ENCODE data around the gene BANP. TPM values are rescaled to one million over a fixed set of nuclear protein-coding genes. Genes with fewer than 3 reads are reported as not detected.
"Not testable (repeated sequence)": the region's sequence is repeated elsewhere in the genome, so short reads cannot be mapped to it uniquely, and the experiment has no call there.

BANP gene
- total RNA-seq, 1 experiment from 2014 or later, result 22.8 TPM

DNA sequence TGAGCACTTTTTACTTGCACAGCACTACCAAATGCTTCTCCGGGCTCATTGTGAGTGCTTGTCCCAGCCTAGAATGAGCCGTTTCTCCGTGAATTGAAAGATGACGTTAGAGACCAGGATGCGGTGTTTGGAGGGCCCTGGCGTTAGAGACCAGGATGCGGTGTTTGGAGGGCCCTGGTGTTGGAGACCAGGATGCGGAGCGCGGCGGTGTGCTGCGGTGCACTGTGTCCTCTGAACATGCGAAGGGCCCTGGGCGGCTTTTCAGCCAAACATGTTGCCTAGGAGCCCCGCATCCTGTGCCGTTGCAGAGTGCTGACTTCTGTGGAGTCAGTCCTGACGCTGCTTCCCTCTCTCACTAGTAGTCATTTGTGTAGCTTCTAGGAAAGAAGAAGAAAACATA is 42.7 kb downstream of the BANP start:
- no peak for DNase-seq (ENCODE audit: low spot score)

DNA sequence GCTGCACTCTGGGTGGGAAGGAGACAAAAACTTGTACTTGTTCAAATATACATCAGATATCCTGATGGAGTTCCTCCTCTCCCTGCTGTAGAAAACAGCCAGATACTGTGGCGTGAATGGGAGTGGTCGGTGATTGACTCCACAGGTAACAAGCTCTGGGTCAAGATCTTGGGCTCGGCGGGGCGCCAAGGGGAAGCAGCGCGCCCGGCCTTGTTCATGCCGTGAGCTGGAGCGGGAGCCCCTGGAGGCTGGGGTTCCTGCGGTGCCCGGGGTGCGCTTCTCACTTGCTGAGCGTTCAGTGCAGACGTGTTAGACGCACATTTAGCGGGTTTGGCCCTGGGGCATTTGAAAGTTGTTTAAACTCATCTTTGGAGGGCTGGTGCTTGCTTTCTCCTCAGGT is 44.4 kb downstream of the BANP start:
- no peak for DNase-seq (ENCODE audit: low spot score)

DNA sequence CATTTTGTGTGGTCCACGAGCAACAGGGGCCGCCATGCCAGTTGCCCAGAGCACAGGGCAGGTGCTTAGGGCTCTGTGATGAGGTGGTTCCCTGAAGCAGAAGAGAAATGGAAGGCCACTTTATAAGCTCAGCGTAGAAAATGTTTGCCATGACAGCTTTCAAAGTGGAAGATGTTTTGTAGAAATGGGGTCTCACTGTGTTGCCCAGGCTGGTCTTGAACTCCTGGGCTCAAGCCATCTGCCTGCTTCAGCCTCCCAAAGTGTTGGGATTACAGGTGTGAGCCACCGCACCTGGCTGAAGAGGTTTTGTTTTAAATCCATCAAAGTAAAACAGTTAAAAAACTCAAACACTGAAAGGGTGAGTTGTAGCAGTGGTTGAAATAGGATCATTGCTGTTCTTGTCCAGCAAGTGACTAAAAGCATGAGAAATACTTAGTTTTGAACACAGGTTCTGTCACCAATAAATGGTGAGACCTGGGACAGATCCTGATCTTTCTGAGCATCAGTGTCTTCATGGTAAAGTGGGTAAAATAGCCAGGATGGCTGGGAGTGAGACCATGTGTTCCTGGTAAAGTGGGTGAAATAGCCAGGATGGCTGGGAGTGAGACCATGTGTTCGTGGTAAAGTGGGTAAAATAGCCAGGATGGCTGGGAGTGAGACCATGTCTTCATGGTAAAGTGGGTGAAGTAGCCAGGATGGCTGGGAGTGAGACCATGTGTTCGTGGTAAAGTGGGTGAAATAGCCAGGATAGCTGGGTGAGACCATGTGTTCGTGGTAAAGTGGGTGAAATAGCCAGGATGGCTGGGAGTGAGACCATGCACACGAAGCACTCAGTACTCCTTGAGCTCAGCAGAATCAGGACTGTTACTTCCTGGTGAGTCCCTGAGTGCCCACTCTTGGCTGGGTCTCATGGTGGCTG is 46.0 kb downstream of the BANP start:
- DNase-seq (ENCODE audit: low spot score), result no peak

DNA sequence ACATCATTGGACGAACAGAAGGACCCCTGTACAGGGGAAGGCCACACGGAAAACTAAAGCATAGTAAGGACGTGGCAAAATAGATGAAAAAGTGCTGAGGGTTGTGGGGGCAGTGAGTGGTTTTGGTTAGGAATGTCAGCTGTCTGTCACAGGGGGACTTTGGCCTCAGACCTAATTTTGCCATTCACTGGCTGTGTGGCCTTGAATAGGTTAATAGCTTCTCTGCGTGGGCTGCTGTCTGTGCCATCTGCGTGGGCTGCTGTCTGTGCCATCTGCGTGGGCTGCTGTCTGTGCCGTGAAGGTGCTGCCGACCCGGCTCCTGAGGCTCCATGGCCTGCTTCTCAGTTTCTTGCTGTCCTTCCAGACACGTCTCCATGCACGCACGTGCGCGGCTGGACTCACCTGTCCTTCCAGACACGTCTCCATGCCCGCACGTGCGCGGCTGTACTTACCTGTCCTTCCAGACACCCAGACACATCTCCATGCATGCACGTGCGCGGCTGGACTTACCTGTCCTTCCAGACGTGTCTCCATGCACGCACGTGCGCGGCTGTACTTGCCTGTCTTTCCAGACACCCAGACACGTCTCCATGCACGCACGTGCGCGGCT is 47.1 kb downstream of the BANP start:
- DNase-seq (ENCODE audit: low spot score), result not testable (repeated sequence)

DNA sequence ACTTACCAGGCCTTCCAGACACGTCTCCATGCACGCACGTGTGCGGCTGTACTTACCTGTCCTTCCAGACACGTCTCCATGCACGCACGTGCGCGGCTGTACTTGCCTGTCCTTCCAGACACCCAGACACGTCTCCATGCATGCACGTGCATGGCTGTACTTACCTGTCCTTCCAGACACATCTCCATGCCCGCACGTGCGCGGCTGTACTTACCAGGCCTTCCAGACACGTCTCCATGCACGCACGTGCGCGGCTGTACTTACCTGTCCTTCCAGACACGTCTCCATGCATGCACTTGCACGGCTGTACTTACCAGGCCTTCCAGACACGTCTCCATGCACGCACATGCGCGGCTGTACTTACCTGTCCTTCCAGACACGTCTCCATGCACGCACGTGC is 47.8 kb downstream of the BANP start:
- not testable (repeated sequence) for DNase-seq (ENCODE audit: low spot score)

DNA sequence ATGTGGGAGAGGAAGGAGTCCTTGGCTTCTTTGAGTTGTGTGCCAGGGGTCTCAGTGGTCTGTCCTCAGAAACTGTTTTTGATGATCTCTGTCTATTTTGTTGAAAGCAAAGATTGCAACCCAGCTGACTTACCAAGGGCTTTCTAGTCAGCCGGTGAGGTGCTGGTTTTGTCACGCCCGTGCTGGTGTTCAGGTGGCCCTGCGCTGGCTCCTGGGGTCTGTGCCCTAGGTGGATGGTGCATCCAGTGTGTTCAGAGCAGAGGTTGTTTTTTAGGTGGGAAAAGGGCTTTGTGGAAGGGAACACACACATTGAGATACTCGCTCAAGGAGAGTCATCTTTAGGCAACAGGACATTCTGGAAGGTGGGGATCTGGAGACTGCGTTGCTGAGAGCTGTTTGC is 51.0 kb downstream of the BANP start:
- no peak for DNase-seq (ENCODE audit: low spot score)

DNA sequence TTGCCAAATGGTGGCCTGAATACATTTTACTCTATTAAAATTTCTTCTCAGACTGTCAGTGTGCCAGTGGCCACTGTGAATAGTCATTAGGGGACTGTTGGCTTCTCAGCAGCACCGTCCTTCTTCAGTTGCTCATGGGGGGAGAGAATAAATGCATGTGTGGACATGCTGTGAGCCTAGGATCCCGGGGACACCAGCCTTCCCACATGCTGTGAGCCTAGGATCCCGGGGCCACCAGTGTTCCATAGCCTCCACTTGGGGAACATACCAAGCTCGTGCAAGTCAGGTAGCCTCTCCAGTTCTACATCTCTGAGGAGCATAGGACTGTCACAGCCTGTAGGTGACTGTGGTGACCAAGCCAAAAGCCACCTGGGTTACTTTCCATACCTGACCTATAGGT is 51.5 kb downstream of the BANP start:
- DNase-seq (ENCODE audit: low spot score), result no peak

DNA sequence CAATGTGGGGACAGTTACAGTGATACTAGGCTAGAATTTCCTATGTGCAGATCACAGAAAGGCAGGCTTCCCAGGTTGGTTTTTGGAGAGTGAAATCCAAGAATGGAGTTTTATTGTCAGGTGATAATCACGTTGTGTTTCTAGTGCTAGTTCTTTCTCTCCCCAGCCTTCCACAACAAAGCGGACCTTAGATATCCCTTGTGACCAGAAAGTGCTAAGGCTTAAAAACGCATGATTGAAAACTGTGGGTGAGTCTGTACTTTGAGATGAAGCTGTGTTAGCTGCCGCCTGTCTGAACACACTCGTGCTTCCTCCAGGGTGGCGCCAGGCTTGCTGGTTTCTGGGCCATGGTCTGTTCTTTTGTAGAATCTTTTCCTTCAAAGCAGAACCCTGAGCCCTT is 52.1 kb downstream of the BANP start:
- no peak for DNase-seq (ENCODE audit: low spot score)

DNA sequence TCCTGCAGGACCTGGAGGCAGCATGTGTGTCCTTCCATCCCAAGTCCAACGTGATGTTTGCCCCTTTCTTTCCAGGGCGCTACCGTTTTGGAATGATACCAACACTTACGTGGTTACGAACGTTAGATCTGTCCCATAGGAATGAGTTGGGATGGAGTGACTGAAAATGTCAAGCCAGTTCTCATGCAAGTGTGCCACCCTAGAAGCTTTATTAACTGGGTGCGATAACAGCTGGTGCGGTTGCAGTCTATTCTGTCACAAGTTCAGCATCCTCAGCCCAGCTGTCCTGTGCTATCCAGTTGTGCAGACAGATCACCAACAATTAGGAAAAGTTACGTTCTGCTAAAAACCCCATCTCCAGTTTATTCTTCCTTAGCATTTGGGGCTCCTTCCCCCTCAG is 52.5 kb downstream of the BANP start:
- no peak for DNase-seq (ENCODE audit: low spot score)

DNA sequence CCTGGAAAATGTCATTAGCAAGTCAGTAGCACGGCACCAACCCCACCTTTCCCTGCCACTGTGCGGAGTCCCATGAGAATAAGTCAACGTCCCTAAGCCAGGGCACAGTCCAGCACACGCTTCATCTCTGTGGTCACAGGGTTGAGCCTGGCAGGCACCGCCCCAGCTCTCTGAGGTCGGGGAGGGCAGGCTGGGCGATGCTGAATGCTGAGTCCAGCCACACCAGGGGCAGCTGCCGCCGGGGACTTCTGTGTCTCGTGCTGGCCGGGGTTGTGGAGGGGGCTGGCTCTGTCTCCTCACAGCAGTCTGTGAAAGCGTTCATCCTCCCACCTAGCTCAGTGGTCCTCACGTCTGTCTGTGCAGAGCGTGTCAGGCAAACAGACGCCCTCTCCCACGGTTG is 53.2 kb downstream of the BANP start:
- no peak for DNase-seq (ENCODE audit: low spot score)

DNA sequence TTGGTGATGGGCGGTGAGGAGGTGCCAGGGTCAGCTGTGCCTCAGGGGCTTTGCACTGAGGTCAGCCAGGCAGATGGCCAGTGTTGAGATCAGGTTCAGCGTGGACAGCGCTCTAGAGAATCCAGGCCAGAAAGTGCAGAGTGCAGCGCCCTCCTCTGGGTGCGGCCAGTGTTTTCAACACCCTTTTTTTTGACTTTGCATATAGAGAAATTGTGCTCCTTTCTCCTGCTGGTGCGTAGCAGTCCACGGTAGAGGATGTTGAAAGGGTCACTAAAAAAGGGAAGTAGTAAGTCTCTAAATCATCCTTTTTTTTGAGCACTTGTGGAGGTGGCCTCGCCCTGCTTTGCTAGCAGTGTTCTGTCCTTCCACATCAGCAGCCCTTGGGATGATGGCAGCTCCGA is 53.9 kb downstream of the BANP start:
- no peak for DNase-seq (ENCODE audit: low spot score)

DNA sequence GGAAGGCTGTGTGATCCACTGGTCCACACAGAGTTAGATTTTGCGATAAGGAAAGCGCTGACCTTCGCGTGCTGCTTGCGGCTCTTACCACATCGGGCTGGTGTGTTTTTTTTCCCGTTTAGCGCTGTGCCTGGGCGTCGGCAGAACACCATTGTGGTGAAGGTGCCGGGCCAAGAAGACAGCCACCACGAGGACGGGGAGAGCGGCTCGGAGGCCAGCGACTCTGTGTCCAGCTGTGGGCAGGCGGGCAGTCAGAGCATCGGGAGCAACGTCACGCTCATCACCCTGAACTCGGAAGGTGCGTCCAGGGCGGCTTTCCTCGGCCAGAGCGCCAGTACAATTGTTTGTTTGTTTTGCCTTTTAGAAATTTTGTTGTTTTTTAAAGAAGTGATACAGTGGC is 54.7 kb downstream of the BANP start:
- DNase-seq (ENCODE audit: low spot score), result no peak

DNA sequence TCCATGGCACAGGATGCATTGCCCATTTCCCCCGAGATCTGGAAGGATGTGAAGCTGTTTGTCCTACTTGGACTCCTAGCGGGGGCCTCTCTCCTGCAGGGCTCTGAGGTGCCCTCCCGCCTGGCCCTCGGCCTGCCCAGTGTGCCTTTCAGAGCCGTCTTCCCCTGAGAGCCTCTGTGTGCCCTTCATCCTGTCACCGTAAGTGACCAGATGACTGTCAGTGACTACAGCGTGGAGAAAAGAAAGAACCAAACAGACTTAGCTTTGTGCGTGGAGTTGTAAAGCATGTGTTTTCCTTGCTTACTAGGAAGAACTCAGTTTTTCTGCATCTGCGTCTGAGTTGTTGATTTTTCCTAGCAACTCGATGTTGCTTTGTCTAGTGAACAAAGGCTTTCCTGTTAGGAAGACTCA is 56.1 kb downstream of the BANP start:
- no peak for DNase-seq (ENCODE audit: low spot score)

DNA sequence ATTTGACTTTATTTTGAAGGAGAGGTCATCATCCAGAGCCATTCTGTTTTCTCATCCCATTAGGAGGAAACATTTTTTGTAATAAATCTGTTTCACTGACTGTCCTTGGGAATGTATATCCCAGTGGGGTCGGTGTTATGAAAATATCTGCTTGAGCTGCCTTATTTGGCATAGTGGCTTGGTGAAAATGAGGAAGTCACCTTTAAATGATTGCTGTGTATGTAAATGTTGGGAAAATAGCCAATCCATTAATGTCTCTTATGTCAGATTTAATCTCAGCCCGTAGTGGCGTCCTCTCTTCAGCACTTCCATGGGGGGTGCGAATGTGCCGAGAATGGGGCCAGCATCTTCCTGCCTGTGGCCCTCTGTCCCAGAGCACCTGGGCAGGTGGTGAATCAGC is 57.6 kb downstream of the BANP start:
- no peak for DNase-seq (ENCODE audit: low spot score)

DNA sequence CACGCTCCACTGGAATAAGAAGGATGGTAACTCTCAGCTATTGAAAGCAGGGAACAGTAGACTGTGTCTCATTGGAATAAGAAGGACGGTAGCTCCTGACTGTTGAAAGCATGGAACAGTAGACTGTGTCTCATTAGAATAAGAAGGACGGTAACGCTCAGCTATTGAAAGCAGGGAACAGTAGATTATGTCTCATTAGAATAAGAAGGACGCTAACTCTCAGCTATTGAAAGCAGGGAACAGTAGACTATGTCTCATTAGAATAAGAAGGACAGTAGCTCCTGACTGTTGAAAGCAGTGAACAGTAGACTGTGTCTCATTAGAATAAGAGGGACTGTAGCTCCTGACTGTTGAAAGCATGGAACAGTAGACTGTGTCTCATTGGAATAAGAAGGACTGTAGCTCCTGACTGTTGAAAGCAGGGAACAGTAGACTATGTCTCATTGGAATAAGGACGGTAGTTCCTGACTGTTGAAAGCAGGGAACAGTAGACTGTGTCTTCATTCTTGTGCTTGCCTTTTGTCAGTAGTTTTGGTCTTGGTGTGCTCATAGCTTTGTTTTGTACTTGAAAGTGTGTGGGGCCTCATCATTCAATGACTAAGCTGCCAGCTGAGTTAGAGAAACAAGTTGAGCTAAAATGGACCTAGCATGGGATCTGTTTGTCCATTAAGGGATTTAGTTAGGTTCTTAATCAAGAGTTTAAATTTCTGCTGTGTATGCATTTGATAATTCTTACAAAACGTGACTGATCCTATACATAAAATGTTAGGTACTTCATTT is 58.5 kb downstream of the BANP start:
- DNase-seq (ENCODE audit: low spot score), result no peak

DNA sequence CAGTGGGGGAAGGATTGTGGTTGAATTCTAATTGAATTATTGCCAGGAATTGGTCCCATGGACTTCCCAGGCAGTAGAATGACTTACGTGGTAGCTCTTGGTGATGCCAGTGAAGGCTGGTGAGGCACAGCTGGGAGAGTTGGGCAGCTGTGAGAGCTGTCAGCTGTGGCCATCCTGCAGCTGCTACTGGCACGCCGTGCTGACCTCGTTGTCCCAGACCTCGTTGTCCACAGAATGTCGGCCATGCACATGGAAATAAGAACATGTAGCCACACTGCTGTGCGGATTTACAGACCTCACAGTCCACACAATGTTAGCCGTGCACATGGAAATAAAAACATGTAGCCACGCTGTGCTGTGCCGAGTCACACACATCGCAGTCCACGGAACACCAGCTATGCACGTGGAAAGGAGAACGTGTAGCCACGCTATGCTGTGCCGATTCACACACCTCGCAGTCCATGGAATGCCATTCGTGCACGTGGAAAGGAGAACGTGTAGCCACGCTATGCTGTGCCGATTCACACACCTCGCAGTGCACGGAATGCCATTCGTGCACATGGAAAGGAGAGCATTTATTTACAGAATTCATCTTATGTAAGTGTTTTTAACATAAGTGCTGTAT is 59.2 kb downstream of the BANP start:
- DNase-seq (ENCODE audit: low spot score), result no peak

DNA sequence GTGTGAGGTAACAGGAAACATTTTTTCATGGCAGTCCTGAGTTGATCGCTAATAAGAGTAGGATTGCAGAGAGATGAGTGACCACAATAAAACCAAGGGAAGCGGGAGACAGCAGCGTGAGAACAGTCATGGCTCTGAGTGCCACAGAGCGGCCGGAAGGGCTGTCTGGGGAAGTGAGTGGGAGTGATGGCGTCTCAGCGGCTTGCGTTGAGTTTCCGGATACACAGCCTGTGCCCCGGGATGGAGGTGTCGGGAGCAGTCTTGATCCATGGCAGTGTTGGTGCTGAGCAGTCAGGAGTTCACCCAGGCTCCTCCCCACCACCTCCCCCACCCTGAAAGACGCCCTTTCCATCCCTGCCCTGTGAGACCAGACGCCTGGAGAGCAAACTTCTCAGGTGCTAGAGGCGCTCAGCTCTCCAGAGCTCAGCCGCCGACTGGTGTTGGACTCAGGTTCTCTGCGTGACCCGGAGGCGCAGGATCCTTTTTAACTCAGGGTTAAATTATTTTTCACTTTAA is 59.8 kb downstream of the BANP start:
- no peak for DNase-seq (ENCODE audit: low spot score)

DNA sequence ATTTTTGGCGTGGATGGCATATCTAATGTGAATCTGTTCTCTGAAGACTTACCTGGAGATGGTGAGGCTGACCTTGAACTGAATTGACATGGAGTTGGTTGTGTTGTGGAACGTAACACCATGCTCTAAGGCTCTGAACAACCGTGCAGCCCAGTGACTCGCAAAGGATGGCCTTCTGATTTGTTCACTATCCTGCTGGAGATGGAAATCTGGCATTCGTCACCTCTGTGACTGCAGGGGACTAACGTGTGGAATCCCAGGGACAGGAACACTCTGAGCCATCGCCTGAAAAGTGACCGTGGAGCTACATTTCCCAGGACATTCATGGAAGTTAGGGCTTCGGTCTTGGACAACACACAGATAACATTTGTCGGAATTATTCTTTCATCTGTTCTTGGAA is 61.1 kb downstream of the BANP start:
- DNase-seq (ENCODE audit: low spot score), result no peak

DNA sequence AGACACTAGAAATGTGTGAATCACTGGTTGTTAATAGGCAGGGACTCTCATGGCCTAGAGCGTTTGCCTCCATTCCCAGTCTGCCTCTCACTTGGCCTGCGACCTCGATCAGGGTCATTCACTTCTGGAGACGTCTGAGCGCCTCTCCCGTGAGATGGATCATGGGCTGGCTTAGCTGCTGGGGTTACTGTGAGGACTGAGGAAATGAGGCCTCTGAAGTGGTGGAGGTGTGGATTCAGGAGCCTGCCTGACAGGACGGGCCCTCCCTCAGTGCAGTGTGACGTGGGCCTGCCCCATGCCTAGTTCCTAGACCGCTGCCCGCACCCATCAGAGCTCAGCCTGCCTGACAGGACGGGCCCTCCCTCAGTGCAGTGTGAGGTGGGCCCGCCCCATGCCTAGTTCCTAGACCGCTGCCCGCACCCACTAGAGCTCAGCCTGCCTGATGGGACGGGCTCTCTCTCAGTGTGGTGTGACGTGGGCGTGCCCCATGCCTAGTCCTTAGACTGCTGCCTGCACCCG is 61.9 kb downstream of the BANP start:
- DNase-seq (ENCODE audit: low spot score), result peak; percentile 76

DNA sequence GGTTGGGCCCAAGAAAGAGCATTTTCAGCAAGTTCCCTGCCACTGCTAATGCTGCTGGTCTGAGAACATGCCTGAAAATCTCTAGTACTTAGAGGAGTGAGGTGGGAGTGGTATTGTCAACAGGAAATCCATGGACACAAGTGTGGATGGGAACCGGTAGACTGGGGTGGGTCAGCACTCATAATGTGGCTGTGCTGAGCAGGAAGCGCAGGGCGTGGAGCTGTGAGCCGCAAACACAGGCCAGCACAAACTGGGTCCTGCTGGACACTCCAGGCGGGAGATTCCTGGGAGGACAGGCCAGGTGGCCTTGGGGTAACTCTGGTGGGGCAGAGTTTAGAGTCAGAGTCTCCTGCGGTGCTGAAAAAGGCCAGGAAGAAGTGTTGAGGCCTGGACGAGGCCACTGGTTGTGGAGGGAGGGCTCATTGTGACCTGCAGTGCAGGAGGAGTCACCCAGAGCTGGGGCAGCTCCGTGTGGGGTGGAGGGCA is 62.6 kb downstream of the BANP start:
- DNase-seq (ENCODE audit: low spot score), result peak; percentile 76

DNA sequence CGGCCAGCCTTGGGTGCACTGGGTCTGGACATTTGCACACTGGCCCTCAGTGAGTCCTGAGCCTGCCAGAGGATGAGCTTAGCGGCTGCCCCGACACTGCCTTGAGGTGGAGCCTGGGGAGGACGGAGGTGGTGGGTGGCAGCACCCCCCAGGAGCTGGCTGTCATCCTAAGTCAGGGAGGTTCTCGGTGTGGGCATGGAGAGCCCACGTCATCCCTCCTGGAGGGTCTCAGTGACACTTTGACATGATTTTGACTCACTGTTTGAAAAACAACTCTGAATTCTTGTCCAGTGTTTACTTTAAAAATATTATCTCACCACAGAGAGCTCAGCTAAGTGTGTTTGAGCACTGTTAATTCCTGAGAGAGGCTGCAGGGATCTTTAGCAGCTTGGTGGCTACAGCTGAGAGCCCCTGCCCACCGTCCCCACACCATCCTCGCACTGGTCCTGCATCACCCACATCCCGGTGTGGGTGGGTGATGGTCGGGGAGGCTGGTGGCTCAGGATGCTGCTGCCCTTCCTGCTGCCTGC is 63.1 kb downstream of the BANP start:
- DNase-seq (ENCODE audit: low spot score), result no peak
